ENCODE data around the gene S100A14. TPM values are rescaled to one million over a fixed set of nuclear protein-coding genes. Genes with fewer than 3 reads are reported as not detected.

S100A14 gene
- total RNA-seq, 1 experiment from 2014 or later, result not detected

DNA sequence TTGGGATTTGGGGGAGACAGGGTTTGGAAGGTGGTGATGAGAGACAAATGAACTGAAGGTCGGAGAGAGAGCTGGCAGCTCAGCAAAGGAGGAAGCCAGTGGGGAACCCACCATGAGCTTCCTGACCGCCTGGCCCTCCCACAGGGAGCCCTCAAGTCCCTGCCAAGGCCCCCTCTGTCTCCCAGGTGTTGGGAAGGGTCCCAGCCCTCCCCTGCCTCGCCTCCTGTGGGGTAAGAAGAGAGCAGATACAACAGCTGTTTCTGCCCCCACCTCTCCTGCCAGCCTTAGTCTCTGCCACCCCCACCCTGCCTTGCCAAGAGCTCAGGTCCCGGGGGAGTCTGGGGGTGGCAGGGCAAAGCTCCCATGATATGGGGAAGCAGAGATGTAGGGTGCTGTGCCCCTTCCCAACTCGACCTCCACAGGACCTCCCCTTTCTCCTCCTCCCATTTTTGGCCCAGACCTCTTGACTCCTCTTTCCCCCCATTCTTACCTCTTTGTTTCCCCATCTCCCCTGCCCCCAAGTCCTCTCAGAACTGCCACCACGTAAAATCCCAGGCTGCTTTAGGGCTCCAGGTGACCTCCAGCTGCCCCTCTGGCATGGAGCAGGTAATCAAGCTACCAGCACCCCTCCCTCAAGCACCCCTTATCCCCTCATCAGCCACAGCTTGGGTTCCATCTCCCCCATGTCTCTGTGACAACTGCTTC is 12.7 kb upstream of the S100A14 start:
- no peaks in the 10 kb centered on the region for H3K36me3 ChIP-seq (ENCODE audit: insufficient read depth, low read length)
- no peak overlapping the region for H3K27ac ChIP-seq (ENCODE audit: low read length)
- H3K9me3 ChIP-seq (ENCODE audit: low read length), result no peaks in the 10 kb centered on the region
- H4K20me1 ChIP-seq (ENCODE audit: insufficient read depth, low read depth, low read length), result no peaks in the 10 kb centered on the region
- no peak overlapping the region for H3K4me3 ChIP-seq (ENCODE audit: low read length)
- no peak overlapping the region for H2AFZ ChIP-seq (ENCODE audit: low read length)
- no peaks in the 10 kb centered on the region for H3K79me2 ChIP-seq (ENCODE audit: low read length)
- 0 out of 2 replicates have a peak overlapping the region, but pooled peaks have one; percentile 36 for H3K9ac ChIP-seq (ENCODE audit: low read length)
- peaks cover 24% of the 10 kb centered on the region for H3K4me1 ChIP-seq (ENCODE audit: low read length)
- H3K4me2 ChIP-seq (ENCODE audit: low read depth, low read length, poor library complexity, severe bottlenecking), result no peak overlapping the region
- no peaks in the 10 kb centered on the region for H3K9me2 ChIP-seq (replicated peaks; ENCODE audit: insufficient read depth, low read length)
- no peak for DNase-seq
- H3K27me3 ChIP-seq (ENCODE audit: low read length), result no peaks in the 10 kb centered on the region

DNA sequence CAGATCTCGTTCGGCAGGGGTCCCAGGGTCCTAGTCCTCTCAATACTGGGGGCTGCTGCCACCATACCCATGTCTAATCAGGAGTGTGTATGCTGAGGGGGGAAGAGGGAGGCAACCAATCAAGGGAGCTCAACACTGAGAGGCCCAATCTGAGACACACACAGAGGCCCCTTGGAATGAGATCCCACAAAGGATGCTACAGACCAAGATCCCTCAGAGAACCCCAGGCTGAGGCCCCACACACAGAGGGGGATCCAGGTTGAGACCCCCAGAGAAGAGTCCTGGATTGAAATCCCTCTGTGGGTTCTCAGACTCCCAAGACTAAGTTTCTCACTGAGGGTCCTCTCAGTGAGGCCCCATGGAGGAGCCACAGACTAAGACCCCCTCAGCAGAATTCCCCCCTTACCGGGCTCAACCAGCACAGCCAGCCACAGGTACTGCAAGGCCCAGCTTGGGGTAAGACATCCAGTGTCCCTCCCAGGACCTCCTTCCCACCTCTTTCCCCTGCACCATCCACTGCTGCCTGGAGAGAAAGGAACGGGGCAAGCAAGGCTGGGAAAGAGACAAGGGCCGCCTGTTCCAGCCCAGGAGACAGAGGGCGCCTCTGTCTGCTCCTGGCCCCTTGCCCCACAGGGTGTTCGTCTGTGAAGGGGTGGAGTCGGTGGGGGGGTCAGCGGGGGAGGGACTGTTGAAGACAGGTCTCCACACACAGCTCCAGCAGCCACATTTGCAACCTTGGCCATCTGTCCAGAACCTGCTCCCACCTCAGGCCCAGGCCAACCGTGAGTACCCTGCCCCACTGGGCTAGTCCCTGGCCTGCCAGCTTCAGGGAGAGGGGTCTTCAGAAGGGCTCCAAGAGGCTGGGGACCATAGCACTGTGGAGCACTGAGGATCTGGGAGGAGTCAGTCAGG is 11.8 kb upstream of the S100A14 start, which contains the start of gene S100A1:
Gene S100A1 (plus strand): TSS at position 720 of the 912 bp plus-strand sequence. CDS start 2,088 bp downstream, outside the sequence.
- peaks cover 28% of the 10 kb centered on the region for H3K4me1 ChIP-seq (ENCODE audit: low read length)
- peak within 1 kb of the TSS; percentile 75 for H3K9ac ChIP-seq (ENCODE audit: low read length)
- DNase-seq, result no peak
- peak within 1 kb of the TSS; percentile 92 for H3K4me2 ChIP-seq (ENCODE audit: low read depth, low read length, poor library complexity, severe bottlenecking)
- no peaks in the 10 kb centered on the region for H3K27me3 ChIP-seq (ENCODE audit: low read length)
- no peaks in the 10 kb centered on the region for H3K79me2 ChIP-seq (ENCODE audit: low read length)
- H3K9me3 ChIP-seq (ENCODE audit: low read length), result no peaks in the 10 kb centered on the region
- H2AFZ ChIP-seq (ENCODE audit: low read length), result peak within 1 kb of the TSS; percentile 83
- H3K4me3 ChIP-seq (ENCODE audit: low read length), result peak within 1 kb of the TSS; percentile 73
- H3K36me3 ChIP-seq (ENCODE audit: insufficient read depth, low read length), result no peaks in the 10 kb centered on the region
- no peaks in the 10 kb centered on the region for H3K9me2 ChIP-seq (replicated peaks; ENCODE audit: insufficient read depth, low read length)
- H3K27ac ChIP-seq (ENCODE audit: low read length), result no peak within 1 kb of the TSS
- no peaks in the 10 kb centered on the region for H4K20me1 ChIP-seq (ENCODE audit: insufficient read depth, low read depth, low read length)

DNA sequence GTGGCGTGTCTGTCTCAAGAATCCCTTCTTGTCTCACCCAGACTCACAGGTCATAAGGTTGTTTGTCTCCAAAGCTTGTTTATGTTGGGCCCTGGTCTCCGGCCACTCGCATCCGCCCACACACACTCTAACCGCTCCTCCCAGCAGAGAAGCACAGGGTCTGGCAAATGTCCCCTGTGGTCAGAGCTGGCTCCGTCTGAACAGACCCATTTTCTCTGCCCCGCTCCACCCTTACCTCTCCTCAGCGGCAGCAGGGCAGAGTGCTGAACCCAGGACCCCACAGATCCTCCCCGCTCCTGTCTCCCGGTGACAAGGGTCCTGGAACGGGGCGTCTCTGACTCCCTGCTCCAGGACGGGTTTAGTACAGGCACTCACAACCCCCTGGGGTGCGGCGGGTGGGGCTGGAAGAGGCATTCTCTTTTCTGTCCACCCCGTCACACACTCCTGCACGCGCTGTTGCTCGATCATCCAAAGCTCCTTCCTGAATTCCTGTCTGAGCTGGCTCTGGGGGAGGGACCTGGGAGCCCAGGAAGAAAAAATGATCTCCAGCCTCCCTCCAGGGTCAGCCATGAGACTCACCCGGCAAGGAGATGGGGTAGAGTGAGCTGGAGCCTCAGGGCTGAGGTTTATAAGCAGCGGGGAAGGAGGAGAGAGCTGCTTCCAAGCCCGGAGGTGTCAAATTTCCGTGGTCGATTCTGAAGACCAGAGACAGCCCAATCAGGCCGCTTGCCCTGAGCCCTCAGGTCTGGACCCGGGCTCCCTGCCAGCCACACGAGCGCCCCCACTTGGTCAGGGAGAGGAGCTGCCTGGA is 11.0 kb upstream of the S100A14 start, which contains the start of gene S100A13:
Gene S100A13 (minus strand): TSS at position 602 of the 811 bp plus-strand sequence. CDS start 1,033 bp downstream, outside the sequence.
- peak within 1 kb of the TSS; percentile 83 for H2AFZ ChIP-seq (ENCODE audit: low read length)
- H4K20me1 ChIP-seq (ENCODE audit: insufficient read depth, low read depth, low read length), result no peaks in the 10 kb centered on the region
- peak; percentile 97 for DNase-seq
- H3K4me2 ChIP-seq (ENCODE audit: low read depth, low read length, poor library complexity, severe bottlenecking), result peak within 1 kb of the TSS; percentile 92
- no peak within 1 kb of the TSS for H3K27ac ChIP-seq (ENCODE audit: low read length)
- H3K9me3 ChIP-seq (ENCODE audit: low read length), result no peaks in the 10 kb centered on the region
- H3K9me2 ChIP-seq (replicated peaks; ENCODE audit: insufficient read depth, low read length), result no peaks in the 10 kb centered on the region
- no peaks in the 10 kb centered on the region for H3K27me3 ChIP-seq (ENCODE audit: low read length)
- H3K4me1 ChIP-seq (ENCODE audit: low read length), result peaks cover 30% of the 10 kb centered on the region
- H3K4me3 ChIP-seq (ENCODE audit: low read length), result peak within 1 kb of the TSS; percentile 73
- peak within 1 kb of the TSS; percentile 75 for H3K9ac ChIP-seq (ENCODE audit: low read length)
- H3K36me3 ChIP-seq (ENCODE audit: insufficient read depth, low read length), result no peaks in the 10 kb centered on the region
- H3K79me2 ChIP-seq (ENCODE audit: low read length), result no peaks in the 10 kb centered on the region

DNA sequence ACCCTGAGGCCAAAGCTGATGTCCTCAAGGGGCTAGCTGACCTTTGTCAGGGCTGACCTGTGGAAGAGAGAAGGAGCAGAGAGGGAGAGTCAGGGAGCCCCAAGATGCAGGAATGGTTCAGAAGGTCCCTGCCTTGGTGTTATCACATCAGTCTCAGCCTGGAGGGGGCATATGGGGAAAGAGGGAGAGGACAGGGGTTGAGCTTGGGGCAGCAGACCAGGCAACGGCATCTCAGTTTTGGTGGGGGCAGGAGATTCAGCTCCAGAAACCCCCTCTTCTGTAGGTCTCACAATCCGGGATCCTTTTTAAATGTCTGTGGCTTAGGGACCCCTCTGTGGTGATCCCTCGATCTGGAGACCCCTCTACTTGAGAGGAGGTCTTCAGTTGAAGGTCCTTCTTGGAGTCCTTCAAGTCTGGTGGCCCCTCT is 10.4 kb upstream of the S100A14 start:
- H3K9ac ChIP-seq (ENCODE audit: low read length), result peak overlapping the region; percentile 75
- H3K36me3 ChIP-seq (ENCODE audit: insufficient read depth, low read length), result no peaks in the 10 kb centered on the region
- DNase-seq, result no peak
- H3K9me2 ChIP-seq (replicated peaks; ENCODE audit: insufficient read depth, low read length), result no peaks in the 10 kb centered on the region
- H4K20me1 ChIP-seq (ENCODE audit: insufficient read depth, low read depth, low read length), result no peaks in the 10 kb centered on the region
- H3K4me3 ChIP-seq (ENCODE audit: low read length), result peak overlapping the region; percentile 73
- peak overlapping the region; percentile 83; the same call in 1 of the 2 replicates for H2AFZ ChIP-seq (ENCODE audit: low read length)
- peak overlapping the region; percentile 92 for H3K4me2 ChIP-seq (ENCODE audit: low read depth, low read length, poor library complexity, severe bottlenecking)
- no peaks in the 10 kb centered on the region for H3K9me3 ChIP-seq (ENCODE audit: low read length)
- no peaks in the 10 kb centered on the region for H3K79me2 ChIP-seq (ENCODE audit: low read length)
- peaks cover 30% of the 10 kb centered on the region for H3K4me1 ChIP-seq (ENCODE audit: low read length)
- no peaks in the 10 kb centered on the region for H3K27me3 ChIP-seq (ENCODE audit: low read length)
- H3K27ac ChIP-seq (ENCODE audit: low read length), result no peak overlapping the region

GRCh38 chr1:153624965-153625611 is 9.0 kb upstream of the S100A14 start:
- Histone ChIP-seq H3K4me3 (ENCODE audit: low read length) (no peak overlapping the region), H3K9me2 (replicated peaks; ENCODE audit: insufficient read depth, low read length) (no peaks in the 10 kb centered on the region), H3K27me3 (ENCODE audit: low read length) (no peaks in the 10 kb centered on the region), H3K79me2 (ENCODE audit: low read length) (no peaks in the 10 kb centered on the region), H3K9ac (ENCODE audit: low read length) (no peak overlapping the region), H3K4me1 (ENCODE audit: low read length) (peaks cover 30% of the 10 kb centered on the region), H2AFZ (ENCODE audit: low read length) (no peak overlapping the region), H3K27ac (ENCODE audit: low read length) (no peak overlapping the region), H3K4me2 (ENCODE audit: low read depth, low read length, poor library complexity, severe bottlenecking) (no peak overlapping the region), H3K36me3 (ENCODE audit: insufficient read depth, low read length) (no peaks in the 10 kb centered on the region), H4K20me1 (ENCODE audit: insufficient read depth, low read depth, low read length) (no peaks in the 10 kb centered on the region), H3K9me3 (ENCODE audit: low read length) (no peaks in the 10 kb centered on the region)
- DNase-seq, result no peak

DNA sequence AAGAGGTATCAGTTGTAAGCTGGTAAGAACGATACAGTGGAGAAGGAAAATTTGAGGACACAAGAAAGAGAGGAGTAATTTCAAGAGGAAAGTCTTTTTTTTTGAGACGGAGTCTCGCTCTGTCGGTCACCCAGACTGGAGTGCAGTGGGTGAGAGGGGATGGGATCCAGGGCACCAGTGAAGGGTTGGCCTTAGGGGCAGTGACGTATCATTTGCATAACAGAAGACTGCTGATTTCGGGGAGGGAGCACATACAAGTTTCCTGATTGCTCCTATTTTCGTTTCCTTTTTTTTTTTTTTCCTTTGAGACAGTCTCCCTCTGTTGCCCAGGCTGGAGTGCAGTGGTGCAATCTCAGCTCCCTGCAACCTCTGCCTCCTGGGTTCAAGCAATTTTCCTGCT is 7.0 kb upstream of the S100A14 start:
- no peaks in the 10 kb centered on the region for H4K20me1 ChIP-seq (ENCODE audit: insufficient read depth, low read depth, low read length)
- DNase-seq, result no peak
- no peak overlapping the region for H3K4me2 ChIP-seq (ENCODE audit: low read depth, low read length, poor library complexity, severe bottlenecking)
- no peaks in the 10 kb centered on the region for H3K79me2 ChIP-seq (ENCODE audit: low read length)
- H2AFZ ChIP-seq (ENCODE audit: low read length), result no peak overlapping the region
- H3K27me3 ChIP-seq (ENCODE audit: low read length), result no peaks in the 10 kb centered on the region
- H3K4me1 ChIP-seq (ENCODE audit: low read length), result peaks cover 23% of the 10 kb centered on the region
- no peaks in the 10 kb centered on the region for H3K36me3 ChIP-seq (ENCODE audit: insufficient read depth, low read length)
- no peaks in the 10 kb centered on the region for H3K9me2 ChIP-seq (replicated peaks; ENCODE audit: insufficient read depth, low read length)
- no peak overlapping the region for H3K9ac ChIP-seq (ENCODE audit: low read length)
- no peaks in the 10 kb centered on the region for H3K9me3 ChIP-seq (ENCODE audit: low read length)
- H3K4me3 ChIP-seq (ENCODE audit: low read length), result no peak overlapping the region
- no peak overlapping the region for H3K27ac ChIP-seq (ENCODE audit: low read length)

- no peak overlapping the region for H3K4me3 ChIP-seq (ENCODE audit: low read length)
- no peaks in the 10 kb centered on the region for H3K79me2 ChIP-seq (ENCODE audit: low read length)
- H3K9me3 ChIP-seq (ENCODE audit: low read length), result no peaks in the 10 kb centered on the region
- peaks cover 5% of the 10 kb centered on the region for H3K4me1 ChIP-seq (ENCODE audit: low read length)
- H3K36me3 ChIP-seq (ENCODE audit: insufficient read depth, low read length), result no peaks in the 10 kb centered on the region
- H3K4me2 ChIP-seq (ENCODE audit: low read depth, low read length, poor library complexity, severe bottlenecking), result no peak overlapping the region
- H3K27ac ChIP-seq (ENCODE audit: low read length), result no peak overlapping the region
- H4K20me1 ChIP-seq (ENCODE audit: insufficient read depth, low read depth, low read length), result no peaks in the 10 kb centered on the region
- H2AFZ ChIP-seq (ENCODE audit: low read length), result no peak overlapping the region
- H3K9ac ChIP-seq (ENCODE audit: low read length), result no peak overlapping the region
- H3K27me3 ChIP-seq (ENCODE audit: low read length), result no peaks in the 10 kb centered on the region
- DNase-seq, result no peak
- H3K9me2 ChIP-seq (replicated peaks; ENCODE audit: insufficient read depth, low read length), result no peaks in the 10 kb centered on the region
Observed at GRCh38 chr1:153619171-153619570, 3.0 kb upstream of the S100A14 start.

All from Karpas-422 (cell line).